Activated CD4-positive, alpha-beta T cell treated with anti-CD3 and anti-CD28 coated beads, Interleukin-2, amount 50 U/mL, for 4 hours (primary cell): ENCODE results near the gene SMYD3.
"Not testable (repeated sequence)": the region's sequence is repeated elsewhere in the genome, so short reads cannot be mapped to it uniquely, and the experiment has no call there.

Experiments used
- DNase-seq, 2 experiments: peaks; one replicate each; pipeline ENCODE4 v3.0.0-alpha.2; 2020

SMYD3 gene

GRCh38 chr1:246051909-246052518 is 455.1 kb downstream of the SMYD3 start:
- no peak for DNase-seq

GRCh38 chr1:246048693-246049092 is 458.4 kb downstream of the SMYD3 start:
- DNase-seq: no peak

- no peak for DNase-seq
Observed at GRCh38 chr1:246043556-246043955, 463.5 kb downstream of the SMYD3 start.

- DNase-seq: no peak
Observed at GRCh38 chr1:246041360-246041759, 465.7 kb downstream of the SMYD3 start.

- DNase-seq: no peak
Observed at GRCh38 chr1:246040200-246040890, 466.7 kb downstream of the SMYD3 start.

DNA sequence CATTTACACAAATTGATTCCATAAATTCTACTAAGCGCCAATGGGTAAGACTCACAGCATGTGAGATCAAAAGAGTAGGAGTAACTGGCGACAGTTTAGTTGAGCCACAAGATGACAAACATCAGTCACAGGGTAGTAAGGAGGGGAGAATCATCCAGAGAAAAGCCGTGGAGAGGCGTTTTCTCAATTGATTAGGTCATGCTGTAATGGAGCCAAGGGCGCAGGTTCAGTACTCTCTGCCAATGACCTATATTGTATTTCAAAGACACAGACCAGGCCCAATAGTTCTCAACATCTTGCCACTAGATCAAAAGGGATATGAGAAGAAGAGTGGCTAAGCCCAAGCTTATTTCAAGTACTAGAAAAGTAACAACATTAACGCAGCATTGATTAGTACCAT is 467.5 kb downstream of the SMYD3 start:
- DNase-seq: no peak

DNA sequence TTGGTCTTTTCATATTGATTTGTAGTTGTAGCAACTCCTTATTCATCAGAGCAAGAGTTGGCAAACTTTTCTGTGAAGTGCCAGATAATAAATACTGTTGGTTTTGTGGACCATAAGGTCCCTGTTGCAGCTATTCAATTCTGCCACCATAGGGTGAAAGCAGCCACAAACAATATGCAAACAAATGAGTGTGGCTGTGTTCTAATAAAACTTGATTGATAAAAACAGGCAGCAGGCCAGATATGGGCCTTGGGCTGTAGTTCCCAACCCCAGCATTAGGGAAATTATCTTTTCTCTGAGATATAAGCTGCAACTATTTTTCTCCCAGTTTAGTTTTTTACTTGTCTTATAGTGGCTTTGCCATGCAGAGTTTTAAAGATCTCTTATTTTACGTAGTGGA is 469.2 kb downstream of the SMYD3 start:
- no peak for DNase-seq

DNA sequence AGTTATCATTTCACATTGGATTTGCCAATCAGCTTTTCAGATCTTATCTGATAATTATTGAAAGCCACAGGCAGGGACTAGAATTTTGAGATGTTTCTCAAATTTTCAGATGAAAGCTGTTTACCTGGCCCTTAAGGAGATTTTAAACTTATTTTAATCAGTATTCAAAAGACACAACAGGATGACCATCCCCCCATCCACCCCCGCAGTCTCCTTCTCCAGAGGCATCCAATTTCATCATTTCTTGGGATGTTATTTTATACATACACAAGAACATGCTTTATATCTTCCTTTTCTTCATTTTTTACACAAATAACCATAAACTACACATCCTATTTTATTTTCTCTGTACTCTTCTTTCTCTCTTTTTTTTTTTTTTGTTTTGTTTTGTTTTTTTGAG is 470.9 kb downstream of the SMYD3 start:
- no peak for DNase-seq

DNA sequence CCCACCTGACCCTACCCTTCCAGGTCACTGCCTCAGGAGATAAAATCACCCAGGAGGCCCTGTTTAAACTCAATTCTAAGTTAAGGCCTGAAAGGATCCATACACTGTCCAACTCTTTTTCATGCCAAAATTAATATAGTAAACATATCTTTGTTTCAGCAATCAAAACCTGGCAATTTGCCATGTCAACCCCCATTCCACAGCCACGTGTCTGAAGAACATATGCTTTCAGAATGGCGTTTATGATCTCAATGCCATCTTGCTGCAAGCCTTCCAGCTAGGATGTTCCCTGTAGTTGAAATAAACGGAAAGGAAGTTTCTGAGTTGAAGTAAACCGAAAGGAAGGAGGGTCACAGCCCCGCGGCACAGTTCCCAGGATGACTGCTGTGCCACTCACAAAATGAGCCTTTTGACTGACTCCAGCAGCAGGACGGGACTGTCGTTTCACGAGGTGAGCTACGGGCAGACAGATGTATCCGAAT is 472.0 kb downstream of the SMYD3 start:
- no peak for DNase-seq

DNA sequence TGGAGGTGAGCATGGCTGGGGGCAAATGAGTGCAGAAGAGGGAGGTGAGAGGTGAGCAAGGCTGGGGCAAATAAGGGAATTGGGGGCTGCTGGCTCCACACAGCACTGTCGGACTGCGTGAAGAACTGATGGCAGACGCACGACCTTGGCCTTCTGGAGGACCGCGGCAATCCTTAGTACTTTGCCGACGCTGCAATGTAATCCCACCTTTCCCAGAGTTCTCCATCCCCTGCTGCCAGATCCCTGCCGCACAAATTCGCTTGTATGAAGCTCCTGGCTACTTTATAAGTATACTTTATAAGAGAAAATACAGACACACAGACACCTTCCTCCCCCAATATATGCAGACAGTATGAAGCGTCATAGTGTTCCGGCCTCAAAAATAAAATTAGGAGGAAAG is 472.4 kb downstream of the SMYD3 start:
- DNase-seq: no peak

GRCh38 chr1:246032984-246033383 is 474.1 kb downstream of the SMYD3 start:
- no peak for DNase-seq

DNA sequence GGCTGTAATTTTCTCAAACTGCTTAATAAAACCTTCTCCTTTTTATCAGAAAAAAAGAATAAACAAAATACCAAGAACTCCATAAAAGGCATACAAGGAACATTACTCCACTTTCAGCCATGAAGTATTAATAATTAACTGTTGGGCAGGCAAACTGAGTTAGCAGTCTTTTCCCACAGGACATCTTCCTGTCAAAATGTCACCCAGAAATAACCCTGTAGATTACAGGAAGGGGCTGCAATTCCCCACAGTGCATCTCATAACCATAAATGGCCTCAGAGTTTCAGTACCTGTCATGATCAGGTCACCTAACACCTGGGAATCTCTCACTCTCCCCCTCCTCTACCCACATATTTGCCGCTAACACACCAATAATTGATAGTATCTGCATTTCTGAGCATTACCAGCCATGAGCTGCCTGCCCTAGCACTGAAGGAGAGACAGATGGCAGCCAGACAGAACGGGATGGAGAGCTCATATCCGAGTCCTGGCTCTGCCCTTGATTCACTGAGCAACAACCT is 475.0 kb downstream of the SMYD3 start:
- DNase-seq: no peak

GRCh38 chr1:246029616-246030015 is 477.5 kb downstream of the SMYD3 start:
- DNase-seq: no peak

GRCh38 chr1:246024118-246024517 is 483.0 kb downstream of the SMYD3 start:
- not testable (repeated sequence) for DNase-seq

GRCh38 chr1:246020211-246020954 is 486.7 kb downstream of the SMYD3 start:
- no peak for DNase-seq

DNA sequence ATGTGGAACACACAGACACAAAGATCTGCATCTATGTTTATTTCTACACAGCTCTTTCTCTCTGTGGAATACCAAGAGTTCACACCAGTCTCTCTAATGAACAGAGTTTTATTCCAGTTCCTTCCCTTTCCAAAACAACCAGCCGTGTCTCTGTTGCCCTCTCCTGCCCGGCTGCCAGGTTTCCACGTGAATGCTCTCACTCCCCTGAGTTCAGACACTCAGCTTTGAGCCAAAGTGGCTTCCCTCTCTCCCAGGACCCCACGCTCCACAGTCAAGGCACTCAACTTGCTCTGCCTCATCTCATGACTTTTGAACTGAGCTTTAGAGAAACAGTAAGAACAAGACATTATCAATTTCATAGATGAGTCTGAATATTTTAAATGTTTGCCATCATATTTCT is 488.9 kb downstream of the SMYD3 start:
- DNase-seq: no peak

- DNase-seq: no peak
Observed at GRCh38 chr1:246012341-246012740, 494.7 kb downstream of the SMYD3 start.

DNA sequence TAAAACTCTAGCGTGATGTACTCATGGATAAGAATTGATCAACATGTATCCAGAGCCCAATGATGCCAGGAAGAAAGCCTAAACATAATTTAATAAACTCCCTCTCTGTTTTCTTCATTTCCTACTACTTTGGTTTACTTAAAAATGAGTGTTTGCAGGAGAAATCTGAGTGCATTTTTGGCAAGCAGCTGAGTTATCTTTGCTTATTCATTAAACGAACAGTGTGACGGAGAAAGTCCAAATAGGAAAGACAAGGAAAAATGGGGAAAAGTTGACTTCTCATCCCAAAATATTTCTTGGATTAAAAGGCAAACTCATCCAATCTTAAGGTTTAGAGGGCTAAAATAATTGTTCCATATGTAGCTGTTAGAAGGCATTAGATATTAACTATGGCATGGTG is 496.7 kb downstream of the SMYD3 start:
- no peak for DNase-seq

DNA sequence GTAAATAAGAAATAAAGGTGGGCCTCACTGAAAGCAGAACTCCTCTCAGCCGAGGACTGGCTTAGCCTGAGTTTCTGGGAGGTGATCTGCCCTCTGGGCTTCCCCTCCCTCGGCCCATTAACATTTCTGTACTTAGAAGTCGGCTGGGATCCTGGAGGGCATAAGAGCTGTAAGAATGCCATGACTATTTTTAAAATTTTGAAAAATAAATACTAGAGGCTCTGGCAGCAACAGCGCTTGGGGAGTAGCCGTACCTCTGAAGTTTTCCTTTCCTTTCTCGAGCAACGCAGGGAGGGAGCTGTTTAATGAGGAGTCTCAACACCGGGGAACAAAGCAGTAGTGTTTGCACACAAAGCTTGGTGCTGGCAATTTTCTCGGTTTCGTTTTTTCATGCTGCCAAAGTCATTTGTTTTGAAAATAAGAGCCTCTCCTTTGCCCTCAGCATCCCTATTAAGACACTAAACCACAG is 498.7 kb downstream of the SMYD3 start:
- no peak for DNase-seq

GRCh38 chr1:246005067-246005466 is 502.0 kb downstream of the SMYD3 start:
- no peak for DNase-seq

DNA sequence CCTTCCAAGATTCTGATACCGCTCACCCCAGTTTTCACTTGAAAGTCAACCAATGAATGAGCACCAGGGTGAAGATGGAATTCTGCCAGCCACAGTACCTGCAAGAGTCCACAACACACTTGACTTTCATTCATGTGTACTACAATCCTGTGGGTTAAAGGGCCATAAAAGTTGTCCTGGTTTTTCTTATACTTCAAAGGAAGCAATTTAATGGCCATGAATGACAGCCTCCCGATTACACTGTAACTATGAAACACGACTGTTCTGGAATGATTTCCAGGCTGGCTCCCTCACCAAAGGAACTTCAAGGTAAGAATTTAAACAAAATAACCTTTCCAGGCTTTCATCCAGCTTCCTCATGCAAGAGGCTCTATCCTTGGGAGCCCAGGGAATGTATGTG is 502.8 kb downstream of the SMYD3 start:
- no peak for DNase-seq

- no peak for DNase-seq
Observed at GRCh38 chr1:246003442-246003730, 503.7 kb downstream of the SMYD3 start.

DNA sequence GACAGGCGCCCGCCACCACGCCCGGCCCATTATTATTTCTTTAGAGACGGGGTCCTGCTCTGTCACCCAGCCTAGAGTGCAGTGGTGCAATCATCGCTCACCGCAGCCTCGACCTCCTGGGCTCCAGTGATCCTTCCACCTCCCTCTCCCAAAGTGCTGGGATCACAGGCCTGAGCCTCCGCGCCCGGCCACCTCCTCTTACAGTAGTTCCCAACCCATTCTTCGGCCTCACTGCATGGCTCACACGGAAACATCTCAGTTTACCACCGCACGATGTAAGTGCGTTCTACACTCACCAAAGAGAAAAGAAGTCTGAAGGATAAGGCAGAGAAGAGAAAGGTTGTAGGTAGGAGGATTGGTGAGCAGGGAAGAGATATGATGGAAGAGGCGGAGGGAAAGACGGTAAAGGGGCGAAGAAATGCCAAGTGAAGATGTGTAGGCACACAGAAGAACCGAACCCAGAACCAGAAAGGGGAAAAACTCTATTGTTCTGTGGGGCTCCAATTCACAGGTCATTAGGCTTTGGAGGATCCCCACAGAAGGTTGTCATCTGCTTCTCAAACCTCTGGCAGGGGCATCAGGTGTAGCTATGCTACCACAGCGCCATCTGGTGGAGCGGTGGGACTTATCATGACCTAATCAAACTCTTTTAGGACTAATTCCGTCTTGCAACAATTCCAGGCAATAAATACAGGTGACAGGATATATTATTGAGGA is 504.2 kb downstream of the SMYD3 start:
- DNase-seq: peak; percentile 82
